Colonic mucosa (tissue), 4 donors: ENCODE results near the gene CACTIN. TPM values are rescaled to one million over a fixed set of nuclear protein-coding genes. Genes with fewer than 3 reads are reported as not detected.
"Not testable (repeated sequence)": the region's sequence is repeated elsewhere in the genome, so short reads cannot be mapped to it uniquely, and the experiment has no call there.

Experiments used
- DNase-seq: peaks from one replicate; pipeline ENCODE4 v3.0.0-alpha.2; 2020
- H3K27ac ChIP-seq: fragments of 200-600 bp; one replicate; pipeline ENCODE4 v1.8.0; 2021
- H3K27me3 ChIP-seq: fragments of 200-600 bp; one replicate; pipeline ENCODE4 v1.8.0; 2021
- H3K36me3 ChIP-seq: fragments of 200-600 bp; one replicate; pipeline ENCODE4 v1.8.0; 2021
- H3K4me1 ChIP-seq: fragments of 200-600 bp; one replicate; pipeline ENCODE4 v1.8.0; 2021; ENCODE audit warnings: mild to moderate bottlenecking
- H3K4me3 ChIP-seq: fragments of 200-600 bp; one replicate; pipeline ENCODE4 v1.8.0; 2021
- H3K9ac ChIP-seq, 2 donors: one replicate each; pipeline ENCODE4 v1.7.0; 2013; ENCODE audit warnings: control low read depth in 2 of 2, low read depth in 2 of 2, low read length in 2 of 2
- H3K9me3 ChIP-seq: fragments of 200-600 bp; one replicate; pipeline ENCODE4 v1.8.0; 2021
- CTCF ChIP-seq: fragments of 200-600 bp; IDR thresholded peaks from one replicate; pipeline ENCODE4 v1.8.0; 2022; ENCODE audit warnings: antibody characterized with exemption, mild to moderate bottlenecking
- intact Hi-C: fragments of 100-400 bp; cut with DNase I; formaldehyde crosslinking; loops from one replicate; pipeline ENCODE4 v1.14.1; 2022
- total RNA-seq, 2 donors: library from RNA; stranded (reverse); fragmentation: NEBNext Ultra II Directional in 1 of 2; extraction: Animal tissue kit (Norgen Biotek cat#: 25700) in 1 of 2; gene quantifications; one replicate each; pipeline ENCODE4 v1.2.1, GENCODE V29; 2021
- donor health status: healthy.
- donor health status: DM: no; HTN: no; CAD: no.
- donor health status: DM: no; HTN: no; CAD: no.

CACTIN gene
- total RNA-seq, 2 donors from 2014 or later = 12.0 to 35.1 TPM

- peaks cover 10% of the 10 kb centered on the region for H3K4me1 ChIP-seq
- peak; percentile 41 for DNase-seq
- intact Hi-C loops = no loop called here
Observed at GRCh38 chr19:3573162-3573857, 53.3 kb downstream of the CACTIN start.

GRCh38 chr19:3572855-3573161, 53.8 kb downstream of the CACTIN start, which contains the start of gene HMG20B:
HMG20B (plus strand) TSS chr19:3572944; CDS start chr19:3573310, 366 bp downstream.
- no peak for TF ChIP-seq CTCF
- H3K9me3 ChIP-seq = no peaks in the 10 kb centered on the region
- H3K27ac ChIP-seq = peak within 1 kb of the TSS; percentile 85
- H3K4me1 ChIP-seq = peaks cover 10% of the 10 kb centered on the region
- H3K9ac ChIP-seq = peak within 1 kb of the TSS; percentile 81
- no peaks in the 10 kb centered on the region for H3K27me3 ChIP-seq
- peak within 1 kb of the TSS; percentile 96 for H3K4me3 ChIP-seq
- no peak for DNase-seq
- H3K36me3 ChIP-seq = no peaks in the 10 kb centered on the region
- intact Hi-C loops = no loop called here

More at GRCh38 chr19:3573162-3573857, 53.3 kb downstream of the CACTIN start:
- peak overlapping the region; percentile 81 for H3K9ac ChIP-seq
- no peaks in the 10 kb centered on the region for H3K27me3 ChIP-seq
- no peaks in the 10 kb centered on the region for H3K36me3 ChIP-seq
- H3K27ac ChIP-seq = peak overlapping the region; percentile 85
- no peak for TF ChIP-seq CTCF
- H3K4me3 ChIP-seq = peak overlapping the region; percentile 96
- H3K9me3 ChIP-seq = no peaks in the 10 kb centered on the region

GRCh38 chr19:3572132-3572854, 54.3 kb downstream of the CACTIN start:
- no peaks in the 10 kb centered on the region for H3K9me3 ChIP-seq
- H3K9ac ChIP-seq = peak overlapping the region; percentile 12 to 58
- no peaks in the 10 kb centered on the region for H3K27me3 ChIP-seq
- TF ChIP-seq CTCF = no peak
- H3K36me3 ChIP-seq = no peaks in the 10 kb centered on the region
- intact Hi-C loops = no loop called here
- H3K27ac ChIP-seq = peak overlapping the region; percentile 28
- DNase-seq = peak; percentile 100
- peak overlapping the region; percentile 96 for H3K4me3 ChIP-seq
- H3K4me1 ChIP-seq = peaks cover 10% of the 10 kb centered on the region

- Histone ChIP-seq H3K27me3 (no peaks in the 10 kb centered on the region), H3K36me3 (no peaks in the 10 kb centered on the region), H3K9me3 (no peaks in the 10 kb centered on the region), H3K4me1 (no peaks in the 10 kb centered on the region), H3K4me3 (no peak overlapping the region), H3K27ac (no peak overlapping the region), H3K9ac (no peak overlapping the region)
- DNase-seq = no peak
- intact Hi-C loops = no loop called here
- TF ChIP-seq CTCF = no peak
Observed at GRCh38 chr19:3570606-3571011, 56.0 kb downstream of the CACTIN start.

GRCh38 chr19:3570042-3570441, 56.5 kb downstream of the CACTIN start:
- intact Hi-C loops, H3K27ac ChIP-seq, H3K9ac ChIP-seq, DNase-seq, H3K27me3 ChIP-seq, H3K4me3 ChIP-seq, H3K4me1 ChIP-seq, H3K9me3 ChIP-seq, H3K36me3 ChIP-seq: not testable (repeated sequence)

GRCh38 chr19:3565139-3565538, 61.5 kb downstream of the CACTIN start:
- DNase-seq = no peak
- H3K36me3 ChIP-seq = no peaks in the 10 kb centered on the region
- TF ChIP-seq CTCF = no peak

More at GRCh38 chr19:3565139-3565538, 61.5 kb downstream of the CACTIN start:
- intact Hi-C loops = no loop called here
- Histone ChIP-seq H3K4me3 (no peak overlapping the region), H3K27ac (no peak overlapping the region), H3K27me3 (no peaks in the 10 kb centered on the region), H3K4me1 (no peaks in the 10 kb centered on the region), H3K9ac (no peak overlapping the region), H3K9me3 (no peaks in the 10 kb centered on the region)
